K562 (cell line): ENCODE measurements around the gene TFPI. TPM values are rescaled to one million over a fixed set of nuclear protein-coding genes. Genes with fewer than 3 reads are reported as not detected.

ENCODE experiments used
- ATAC-seq: fragments of 200-7000 bp; cut with Tn5 transposase; 3 replicates; pipeline ENCODE4 v1.9.1; 2020; ENCODE audit warnings: moderate library complexity
- BruUV-seq: library from RNA; stranded (reverse); fragments of 400-500 nt; replicated peaks from 2 replicates; lab custom pipeline; 2021; lab: Mats Ljungman, UMichigan
- CTCF ChIA-PET: fragments of 300-600 bp; formaldehyde crosslinking; extraction: SDS; loops from one replicate; lab custom pipeline; 2021; ENCODE audit warnings: low intra/inter-chr PET ratio; lab: Yijun Ruan, JAX
- POLR2A ChIA-PET: fragments of 300-600, 350-650 bp; sonication (Branson Sonifier 250); formaldehyde crosslinking; extraction: SDS; loops from one replicate; lab custom pipeline; 2021; ENCODE audit warnings: antibody characterized with exemption, inconsistent platforms; lab: Yijun Ruan, JAX
- DNase-seq, 4 experiments: peaks; one replicate each; pipeline versions ENCODE4 v3.0.0 to v3.0.0-alpha.2; 2011 to 2018; ENCODE audit warnings: low spot score in 3 of 4, mixed read lengths in 3 of 4; ENCODE audit errors: extremely low read depth in 1 of 4
- FAIRE-seq: peaks from 2 replicates; lab custom pipeline; 2011; peaks lifted over from hg19 to GRCh38; lab: Jason Lieb, UNC
- H2AFZ ChIP-seq: 2 replicates; pipeline ENCODE4 v1.6.0; 2011; ENCODE audit warnings: low read depth, low read length, control low read depth, inconsistent platforms
- H3K27ac ChIP-seq: fragments of 200-600 bp; 3 replicates; pipeline ENCODE4 v1.8.0; 2011; ENCODE audit warnings: low read depth, mild to moderate bottlenecking, control low read depth, inconsistent platforms, low read length, moderate library complexity, mixed read lengths; ENCODE audit errors: extremely low read depth
- H3K27me3 ChIP-seq, 2 experiments: fragments of 300-600 bp in 1 of 2; 2 replicates in 1 of 2; 3 replicates in 1 of 2; pipeline versions ENCODE4 v1.6.0 to v1.8.0; 2011; ENCODE audit warnings: inconsistent platforms in 2 of 2, low read length in 2 of 2, mild to moderate bottlenecking in 1 of 2, mixed read lengths in 1 of 2, moderate library complexity in 1 of 2; ENCODE audit not compliant: control insufficient read depth in 2 of 2, insufficient read depth in 2 of 2
- H3K36me3 ChIP-seq: fragments of 300-600 bp; 3 replicates; pipeline ENCODE4 v1.8.0; 2011; ENCODE audit warnings: mild to moderate bottlenecking, low read length, inconsistent platforms; ENCODE audit not compliant: control insufficient read depth, insufficient read depth
- H3K4me1 ChIP-seq, 2 experiments: fragments of 200-600 bp in 1 of 2; replicated peaks in 1 of 2; 2 replicates in 1 of 2; 3 replicates in 1 of 2; pipeline versions ENCODE4 v1.5.1 to v1.8.0; 2011; ENCODE audit warnings: inconsistent platforms in 2 of 2, low read length in 2 of 2, mild to moderate bottlenecking in 1 of 2, mixed read lengths in 1 of 2, moderate library complexity in 1 of 2; ENCODE audit not compliant: control insufficient read depth in 2 of 2, insufficient read depth in 2 of 2
- H3K4me2 ChIP-seq: 2 replicates; pipeline ENCODE4 v1.6.1; 2011; ENCODE audit warnings: low read length, control low read depth, inconsistent platforms, mixed read lengths; ENCODE audit not compliant: insufficient read depth
- H3K4me3 ChIP-seq: fragments of 200-600 bp; sonication (generic), shearing (Covaris generic); 2 replicates; pipeline ENCODE4 v1.5.1; 2016; ENCODE audit warnings: control low read depth, inconsistent platforms
- H3K79me2 ChIP-seq: fragments of 200-600 bp; 3 replicates; pipeline ENCODE4 v1.8.0; 2011; ENCODE audit warnings: low read length, inconsistent platforms; ENCODE audit not compliant: control insufficient read depth, insufficient read depth
- H3K9ac ChIP-seq, 2 experiments: 2 replicates each; pipeline versions ENCODE4 v1.6.0 to v1.6.1; 2011; ENCODE audit warnings: low read depth in 2 of 2, low read length in 2 of 2, control low read depth in 1 of 2, inconsistent platforms in 1 of 2, mild to moderate bottlenecking in 1 of 2, mixed read lengths in 1 of 2; ENCODE audit not compliant: insufficient read depth in 1 of 2
- H3K9me1 ChIP-seq: one replicate; pipeline ENCODE4 v1.6.0; 2011; ENCODE audit warnings: inconsistent platforms, mild to moderate bottlenecking, low read length, moderate library complexity; ENCODE audit not compliant: control insufficient read depth, insufficient read depth
- H3K9me3 ChIP-seq: replicated peaks from 2 replicates; pipeline ENCODE4 v1.5.1; 2011; ENCODE audit warnings: low read depth, low read length, inconsistent platforms; ENCODE audit not compliant: control insufficient read depth, insufficient read depth
- H4K20me1 ChIP-seq: replicated peaks from 2 replicates; pipeline ENCODE4 v1.6.1; 2011; ENCODE audit warnings: low read length, inconsistent platforms, mixed read lengths; ENCODE audit not compliant: control insufficient read depth, insufficient read depth
- FUS ChIP-seq: fragments of 200-400 bp; formaldehyde crosslinking; optimal IDR thresholded peaks from 2 replicates; pipeline ENCODE3; 2017; ENCODE audit warnings: low read depth, low read length
- RAD21 ChIP-seq, 2 experiments: fragments of 250-450 bp in 1 of 2; fragments of 450-650 bp in 1 of 2; sonication (Bioruptor Pico) in 1 of 2; formaldehyde crosslinking in 1 of 2; IDR thresholded peaks in 1 of 2; conservative IDR thresholded peaks in 1 of 2; 2 replicates each; pipeline versions ENCODE4 v1.4.0 to v1.8.0; 2020 to 2022; ENCODE audit warnings: mild to moderate bottlenecking in 2 of 2, moderate library complexity in 1 of 2
- WGBS: fragments of 100-300 bp; shearing (Covaris generic); methylation state at CpG from one replicate; pipeline ENCODE4 v1.1.6; 2016; ENCODE audit warnings: low coverage, mixed read lengths; ENCODE audit not compliant: insufficient coverage; ENCODE audit errors: missing lambda C conversion rate; 5-methylcytosine and 5-hydroxymethylcytosine counted together
- in situ Hi-C: fragments of 300-500 bp; cut with MboI; formaldehyde crosslinking; loops from 4 replicates; pipeline ENCODE4 v1.15.0; 2018; ENCODE audit warnings: inconsistent platforms, mixed read lengths
- intact Hi-C: fragments of 100-400 bp; cut with micrococcal nuclease; formaldehyde crosslinking; loops from 2 replicates; pipeline ENCODE4 v1.14.2; 2022
- polyA plus RNA-seq, 8 experiments: library from polyadenylated mRNA; depleted of rRNA in 4 of 8; stranded (reverse) in 5 of 8; unstranded in 3 of 8; fragments of >200 nt; fragmentation: Nextera tagmentation in 2 of 8; fragmentation: Illumina TruSeq in 1 of 8; extraction: Ambion mirVana in 2 of 8; extraction: Trizol in 1 of 8; gene quantifications; 2 replicates each; pipeline versions ENCODE4 v1.2.1 to v1.2.3, GENCODE V29; 2011 to 2014; ENCODE audit warnings: inconsistent platforms in 1 of 8, missing spikeins in 1 of 8
- total RNA-seq, 7 experiments: library from RNA; depleted of rRNA in 6 of 7; stranded (reverse); fragments of >200 nt in 6 of 7; fragmentation: Illumina TruSeq in 2 of 7; extraction: Trizol in 2 of 7; gene quantifications; 2 replicates each; pipeline versions ENCODE4 v1.2.1 to v1.2.3, GENCODE V29; 2011 to 2021; ENCODE audit warnings: low replicate concordance in 1 of 7
- TF ChIP-seq, protein P1 (sequence below), 3 experiments: IDR thresholded peaks in 2 of 3; conservative IDR thresholded peaks in 1 of 3; 2 replicates each; pipeline ENCODE4 v1.5.1; 2011 to 2012; ENCODE audit warnings: low read length in 3 of 3, mild to moderate bottlenecking in 3 of 3, control low read depth in 2 of 3, improper control_type of control experiment in 1 of 3, inconsistent platforms in 1 of 3, low read depth in 1 of 3, mixed read lengths in 1 of 3, moderate library complexity in 1 of 3; ENCODE audit not compliant: insufficient read depth in 2 of 3

TFPI gene
- total and polyA plus RNA-seq, 9 of the 15 experiments (the other 6 are each of a cell fraction or from before 2014, with no cell fraction given), result 53.5 to 219 (median 100) TPM

DNA sequence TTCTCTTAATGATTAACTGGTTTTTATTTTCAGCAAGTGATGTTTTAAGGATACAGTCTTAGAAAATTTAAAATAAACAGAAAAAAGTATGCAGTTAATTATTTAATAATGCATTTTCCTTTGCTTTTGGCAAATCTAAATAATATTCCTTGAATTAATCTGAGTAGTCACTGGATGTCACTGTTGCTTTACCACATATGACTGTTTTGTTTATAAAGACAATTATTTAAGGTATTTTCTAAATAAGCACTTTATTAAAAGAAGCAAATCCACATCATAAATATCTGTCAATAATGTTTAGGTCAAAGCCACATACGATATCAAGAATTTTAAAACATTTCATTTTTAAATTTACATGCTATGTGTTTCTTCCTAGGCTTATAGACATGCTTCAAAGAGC is 40.6 kb upstream of the TFPI start:
- H3K4me2 ChIP-seq, result no peak overlapping the region
- H3K9ac ChIP-seq, result no peak overlapping the region
- POLR2A ChIA-PET, result interaction anchor here (1.1 kb wide), 1 partner anchor 12 kb away, joined by 3 read pairs; no protein-coding TSS in a partner anchor
- no TSS peak for BruUV-seq
- TF ChIP-seq RAD21 (CRISPR knock-in tag; conservative IDR thresholded peaks at IDR 0.05 in 1 of 2, IDR thresholded peaks at IDR 0.05 in 1 of 2) (peak in 1 of 2 experiments; percentile 9; a peak in 1 of 4 replicates), FUS (no peak)
- TF ChIP-seq, protein P1, sequence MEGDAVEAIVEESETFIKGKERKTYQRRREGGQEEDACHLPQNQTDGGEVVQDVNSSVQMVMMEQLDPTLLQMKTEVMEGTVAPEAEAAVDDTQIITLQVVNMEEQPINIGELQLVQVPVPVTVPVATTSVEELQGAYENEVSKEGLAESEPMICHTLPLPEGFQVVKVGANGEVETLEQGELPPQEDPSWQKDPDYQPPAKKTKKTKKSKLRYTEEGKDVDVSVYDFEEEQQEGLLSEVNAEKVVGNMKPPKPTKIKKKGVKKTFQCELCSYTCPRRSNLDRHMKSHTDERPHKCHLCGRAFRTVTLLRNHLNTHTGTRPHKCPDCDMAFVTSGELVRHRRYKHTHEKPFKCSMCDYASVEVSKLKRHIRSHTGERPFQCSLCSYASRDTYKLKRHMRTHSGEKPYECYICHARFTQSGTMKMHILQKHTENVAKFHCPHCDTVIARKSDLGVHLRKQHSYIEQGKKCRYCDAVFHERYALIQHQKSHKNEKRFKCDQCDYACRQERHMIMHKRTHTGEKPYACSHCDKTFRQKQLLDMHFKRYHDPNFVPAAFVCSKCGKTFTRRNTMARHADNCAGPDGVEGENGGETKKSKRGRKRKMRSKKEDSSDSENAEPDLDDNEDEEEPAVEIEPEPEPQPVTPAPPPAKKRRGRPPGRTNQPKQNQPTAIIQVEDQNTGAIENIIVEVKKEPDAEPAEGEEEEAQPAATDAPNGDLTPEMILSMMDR (IDR thresholded peaks at IDR 0.05 in 2 of 3, conservative IDR thresholded peaks at IDR 0.05 in 1 of 3; ENCODE audit: insufficient read depth in 2 of 3, low read depth in 1 of 3, low read length in 3 of 3), result peak in 1 of 3 experiments; percentile 23; a peak in 1 of 6 replicates
- TF ChIP-seq, all 486 proteins: peak for 2
- no peaks in the 10 kb centered on the region for H3K4me1 ChIP-seq
- no peak overlapping the region for H3K27ac ChIP-seq
- ATAC-seq (no peak), FAIRE-seq (no peak), DNase-seq (no peak)
- intact Hi-C loops (no loop called here), in situ Hi-C loops (loop anchor here (25.0 kb wide), 1 partner anchor 918 kb away; no protein-coding TSS in a partner anchor)
- H3K9me1 ChIP-seq, result no peaks in the 10 kb centered on the region
- CTCF ChIA-PET, result no interaction called here
- H4K20me1 ChIP-seq, result no peaks in the 10 kb centered on the region
- H3K27me3 ChIP-seq, result no peaks in the 10 kb centered on the region
- no peak overlapping the region for H2AFZ ChIP-seq
- no peaks in the 10 kb centered on the region for H3K79me2 ChIP-seq
- no peaks in the 10 kb centered on the region for H3K36me3 ChIP-seq
- no peaks in the 10 kb centered on the region for H3K9me3 ChIP-seq
- no peak overlapping the region for H3K4me3 ChIP-seq
- 10% methylated on average over 1 of the region's 1 CpG for WGBS
